ENCODE results near the gene CYP4F3.
"Not testable (repeated sequence)": the region's sequence is repeated elsewhere in the genome, so short reads cannot be mapped to it uniquely, and the experiment has no call there.

Gene CYP4F3

GRCh38 chr19:15673176-15673654, 32.5 kb downstream of the CYP4F3 start:
- in situ Hi-C loops (cut with HindIII; ENCODE audit: low pct_ligation_motif_present, low sequenced_read_pairs): no loop called here
- Histone ChIP-seq H3K36me3 (replicated peaks) (no peaks in the 10 kb centered on the region), H3K27ac (no peak overlapping the region), H3K27me3 (replicated peaks) (no peaks in the 10 kb centered on the region), H3K4me3 (ENCODE audit: low read depth, low read length) (no peak overlapping the region)
- no peak for DNase-seq
- no peak for TF ChIP-seq CTCF (IDR thresholded peaks at IDR 0.05; ENCODE audit: low read depth, low read length, missing control alignments)

DNA sequence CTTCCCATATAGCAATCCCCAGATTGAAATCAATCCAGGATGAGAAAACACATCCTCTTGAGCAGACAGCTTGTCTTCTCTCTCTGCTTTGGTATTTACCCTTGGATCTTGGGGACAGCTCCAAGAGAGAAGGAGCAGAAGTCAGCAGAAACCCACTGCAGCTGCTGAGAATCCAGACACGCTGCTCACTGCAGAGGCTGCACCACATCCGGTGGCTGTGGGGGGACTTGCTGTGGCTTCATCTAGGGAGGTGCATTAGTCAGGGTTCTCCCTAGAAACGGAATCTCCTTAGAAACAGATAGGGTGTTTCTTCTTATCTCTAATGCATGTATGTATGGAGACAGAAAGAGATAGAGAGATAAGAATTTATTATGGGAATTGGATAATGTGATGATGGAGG, 34.9 kb downstream of the CYP4F3 start:
- no peaks in the 10 kb centered on the region for H3K27me3 ChIP-seq (replicated peaks)
- no peak overlapping the region for H3K27ac ChIP-seq
- no peak for DNase-seq
- no peak overlapping the region for H3K4me3 ChIP-seq (ENCODE audit: low read depth, low read length)
- in situ Hi-C loops (cut with HindIII; ENCODE audit: low pct_ligation_motif_present, low sequenced_read_pairs): no loop called here
- TF ChIP-seq CTCF (IDR thresholded peaks at IDR 0.05; ENCODE audit: low read depth, low read length, missing control alignments): no peak
- H3K36me3 ChIP-seq (replicated peaks): no peaks in the 10 kb centered on the region

- DNase-seq: no peak
- Histone ChIP-seq H3K27ac (no peak overlapping the region), H3K27me3 (replicated peaks) (no peaks in the 10 kb centered on the region), H3K4me3 (ENCODE audit: low read depth, low read length) (no peak overlapping the region), H3K36me3 (replicated peaks) (no peaks in the 10 kb centered on the region)
- in situ Hi-C loops (cut with HindIII; ENCODE audit: low pct_ligation_motif_present, low sequenced_read_pairs): no loop called here
- no peak for TF ChIP-seq CTCF (IDR thresholded peaks at IDR 0.05; ENCODE audit: low read depth, low read length, missing control alignments)
Observed at GRCh38 chr19:15679089-15679488, 38.4 kb downstream of the CYP4F3 start.

GRCh38 chr19:15679865-15680264, 39.2 kb downstream of the CYP4F3 start:
- H3K36me3 ChIP-seq (replicated peaks); H3K4me3 ChIP-seq (ENCODE audit: low read depth, low read length); H3K27me3 ChIP-seq (replicated peaks); H3K27ac ChIP-seq; in situ Hi-C loops (cut with HindIII; ENCODE audit: low pct_ligation_motif_present, low sequenced_read_pairs); DNase-seq: not testable (repeated sequence)

DNA sequence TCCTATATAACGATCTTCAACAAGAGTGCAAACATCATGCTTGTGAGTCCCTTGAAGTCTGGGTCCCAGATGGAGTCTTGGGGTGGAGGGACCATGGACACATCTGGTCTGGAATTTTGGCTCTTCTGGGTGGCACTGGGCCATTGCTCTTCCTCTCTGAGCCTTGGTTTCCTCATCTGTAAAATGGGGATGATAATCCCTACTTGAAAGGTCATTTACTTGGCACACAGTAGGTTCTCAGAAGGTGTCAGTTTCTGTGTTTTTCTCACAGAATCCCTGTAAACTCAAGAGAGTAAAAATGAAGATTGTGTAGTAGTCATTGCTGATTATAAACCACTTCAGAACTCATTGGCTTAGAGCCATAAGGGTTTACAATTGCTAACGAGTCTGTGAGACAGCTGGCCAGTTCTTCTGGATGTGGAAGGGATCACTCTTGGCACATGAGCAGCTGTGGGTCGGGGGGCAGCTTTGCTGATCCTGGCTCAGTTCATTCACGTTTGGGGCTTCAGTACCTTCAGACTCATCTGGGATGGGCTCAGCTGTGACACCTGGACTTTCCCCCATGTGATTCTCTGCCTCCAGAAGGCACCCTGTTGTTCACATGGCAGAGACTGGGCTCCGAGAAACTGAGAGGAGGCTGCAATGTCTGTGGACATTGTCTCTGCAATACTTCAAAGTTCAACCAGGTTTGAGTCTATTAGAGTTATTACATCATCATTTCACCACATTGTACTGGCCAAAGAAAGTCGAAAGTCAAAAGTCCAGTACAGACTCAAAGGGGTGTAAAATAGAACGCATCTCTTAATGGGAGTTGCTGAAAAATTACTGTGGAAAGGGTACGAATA, 40.0 kb downstream of the CYP4F3 start:
- H3K36me3 ChIP-seq (replicated peaks): no peaks in the 10 kb centered on the region
- H3K27ac ChIP-seq: no peak overlapping the region
- no peaks in the 10 kb centered on the region for H3K27me3 ChIP-seq (replicated peaks)
- in situ Hi-C loops (cut with HindIII; ENCODE audit: low pct_ligation_motif_present, low sequenced_read_pairs): no loop called here
- no peak for DNase-seq
- TF ChIP-seq CTCF (IDR thresholded peaks at IDR 0.05; ENCODE audit: low read depth, low read length, missing control alignments): no peak
- no peak overlapping the region for H3K4me3 ChIP-seq (ENCODE audit: low read depth, low read length)

- DNase-seq: no peak
- no peaks in the 10 kb centered on the region for H3K36me3 ChIP-seq (replicated peaks)
- in situ Hi-C loops (cut with HindIII; ENCODE audit: low pct_ligation_motif_present, low sequenced_read_pairs): no loop called here
- no peaks in the 10 kb centered on the region for H3K27me3 ChIP-seq (replicated peaks)
- H3K27ac ChIP-seq: no peak overlapping the region
- H3K4me3 ChIP-seq (ENCODE audit: low read depth, low read length): no peak overlapping the region
- no peak for TF ChIP-seq CTCF (IDR thresholded peaks at IDR 0.05; ENCODE audit: low read depth, low read length, missing control alignments)
Observed at GRCh38 chr19:15683411-15683810, 42.7 kb downstream of the CYP4F3 start.
